ENCODE data around the gene SAFB.
A peak's percentile ranks its signal among the peaks of the same experiment; 100 is the strongest.

SAFB gene

GRCh38 chr19:5624741-5625278 lies 1.9 kb downstream of the SAFB start:
- no peak for DNase-seq (ENCODE audit: low read depth in 2 of 3, low spot score in 1 of 3)

GRCh38 chr19:5625641-5626040 lies 2.8 kb downstream of the SAFB start:
- DNase-seq (ENCODE audit: low read depth in 2 of 3, low spot score in 1 of 3) = no peak

GRCh38 chr19:5627395-5627904 lies 4.6 kb downstream of the SAFB start:
- DNase-seq (ENCODE audit: low read depth in 2 of 3, low spot score in 1 of 3) = peak; percentile 28 to 47 (median 32)

GRCh38 chr19:5628461-5628860 lies 5.6 kb downstream of the SAFB start:
- DNase-seq (ENCODE audit: low read depth in 2 of 3, low spot score in 1 of 3) = no peak

GRCh38 chr19:5628919-5629481 lies 6.1 kb downstream of the SAFB start:
- DNase-seq (ENCODE audit: low read depth in 2 of 3, low spot score in 1 of 3) = no peak

GRCh38 chr19:5631567-5632240 lies 8.8 kb downstream of the SAFB start:
- no peak for DNase-seq (ENCODE audit: low read depth in 2 of 3, low spot score in 1 of 3)

- no peak for DNase-seq (ENCODE audit: low read depth in 2 of 3, low spot score in 1 of 3)
Observed at GRCh38 chr19:5632241-5632612, 9.3 kb downstream of the SAFB start.

GRCh38 chr19:5632657-5633056 lies 9.8 kb downstream of the SAFB start:
- DNase-seq (ENCODE audit: low read depth in 2 of 3, low spot score in 1 of 3) = no peak

GRCh38 chr19:5635427-5635826 lies 12.5 kb downstream of the SAFB start:
- no peak for DNase-seq (ENCODE audit: low read depth in 2 of 3, low spot score in 1 of 3)

- DNase-seq (ENCODE audit: low read depth in 2 of 3, low spot score in 1 of 3) = no peak
Observed at GRCh38 chr19:5637971-5638370, 15.1 kb downstream of the SAFB start.

- no peak for DNase-seq (ENCODE audit: low read depth in 2 of 3, low spot score in 1 of 3)
Observed at GRCh38 chr19:5641171-5641570, 18.3 kb downstream of the SAFB start.

- DNase-seq (ENCODE audit: low read depth in 2 of 3, low spot score in 1 of 3) = no peak
Observed at GRCh38 chr19:5642204-5642603, 19.3 kb downstream of the SAFB start.

GRCh38 chr19:5643060-5643459 lies 20.2 kb downstream of the SAFB start:
- no peak for DNase-seq (ENCODE audit: low read depth in 2 of 3, low spot score in 1 of 3)

GRCh38 chr19:5644037-5644436 lies 21.2 kb downstream of the SAFB start:
- no peak for DNase-seq (ENCODE audit: low read depth in 2 of 3, low spot score in 1 of 3)

- no peak for DNase-seq (ENCODE audit: low read depth in 2 of 3, low spot score in 1 of 3)
Observed at GRCh38 chr19:5645409-5645808, 22.5 kb downstream of the SAFB start.

GRCh38 chr19:5646703-5647102 lies 23.8 kb downstream of the SAFB start:
- no peak for DNase-seq (ENCODE audit: low read depth in 2 of 3, low spot score in 1 of 3)

GRCh38 chr19:5648464-5648863 lies 25.6 kb downstream of the SAFB start:
- no peak for DNase-seq (ENCODE audit: low read depth in 2 of 3, low spot score in 1 of 3)

GRCh38 chr19:5651361-5651760 lies 28.5 kb downstream of the SAFB start:
- DNase-seq (ENCODE audit: low read depth in 2 of 3, low spot score in 1 of 3) = no peak

GRCh38 chr19:5652261-5652660 lies 29.4 kb downstream of the SAFB start:
- DNase-seq (ENCODE audit: low read depth in 2 of 3, low spot score in 1 of 3) = no peak

- DNase-seq (ENCODE audit: low read depth in 2 of 3, low spot score in 1 of 3) = no peak
Observed at GRCh38 chr19:5654931-5655330, 32.0 kb downstream of the SAFB start.

GRCh38 chr19:5655412-5655811 lies 32.5 kb downstream of the SAFB start:
- no peak for DNase-seq (ENCODE audit: low read depth in 2 of 3, low spot score in 1 of 3)

GRCh38 chr19:5661483-5661882 lies 38.6 kb downstream of the SAFB start:
- DNase-seq (ENCODE audit: low read depth in 2 of 3, low spot score in 1 of 3) = no peak

- DNase-seq (ENCODE audit: low read depth in 2 of 3, low spot score in 1 of 3) = no peak
Observed at GRCh38 chr19:5663904-5664303, 41.0 kb downstream of the SAFB start.

Data from stimulated activated CD4-positive, alpha-beta T cell treated with anti-CD3 and anti-CD28 coated beads, Interleukin-12 subunit alpha, Interleukin-12 subunit beta, amount 100 ng/mL, for 48 hours (primary cell).